Parathyroid adenoma (tissue), 2 donors: ENCODE results near the gene HHLA2.

Experiments used
- H2AFZ ChIP-seq: fragments of 300-600 bp; sonication (generic); one replicate; pipeline ENCODE4 v1.7.0; 2017; ENCODE audit warnings: antibody characterized with exemption, mild to moderate bottlenecking
- H3K27ac ChIP-seq: fragments of 300-600 bp; sonication (generic); one replicate; pipeline ENCODE4 v1.7.0; 2017
- H3K27me3 ChIP-seq: fragments of 300-600 bp; sonication (generic); one replicate; pipeline ENCODE4 v1.7.0; 2017; ENCODE audit warnings: low read length; ENCODE audit not compliant: control insufficient read depth, insufficient read depth
- H3K36me3 ChIP-seq: fragments of 300-600 bp; sonication (generic); one replicate; pipeline ENCODE4 v1.7.0; 2017; ENCODE audit warnings: low read length; ENCODE audit not compliant: control insufficient read depth, insufficient read depth
- H3K4me1 ChIP-seq: fragments of 300-600 bp; sonication (generic); one replicate; pipeline ENCODE4 v1.7.0; 2017; ENCODE audit warnings: control low read depth
- H3K4me2 ChIP-seq: fragments of 300-600 bp; sonication (generic); one replicate; pipeline ENCODE4 v1.7.0; 2017; ENCODE audit warnings: low read length
- H3K4me3 ChIP-seq: fragments of 300-600 bp; sonication (generic); one replicate; pipeline ENCODE4 v1.7.0; 2017; ENCODE audit warnings: low read depth, low read length
- H3K79me2 ChIP-seq: fragments of 300-600 bp; sonication (generic); one replicate; pipeline ENCODE4 v1.7.0; 2017; ENCODE audit warnings: control low read depth
- H3K9ac ChIP-seq: fragments of 300-600 bp; sonication (generic); one replicate; pipeline ENCODE4 v1.7.0; 2017; ENCODE audit warnings: mild to moderate bottlenecking
- H3K9me3 ChIP-seq: fragments of 300-600 bp; sonication (generic); one replicate; pipeline ENCODE4 v1.7.0; 2017; ENCODE audit warnings: low read length; ENCODE audit not compliant: control insufficient read depth
- TF ChIP-seq, protein P1 (sequence below): fragments of 300-600 bp; sonication (generic); IDR thresholded peaks from one replicate; pipeline ENCODE4 v1.7.0; 2017; ENCODE audit warnings: antibody characterized with exemption, mild to moderate bottlenecking
- donor health status: primary hyperparathyroidism.

HHLA2 gene

DNA sequence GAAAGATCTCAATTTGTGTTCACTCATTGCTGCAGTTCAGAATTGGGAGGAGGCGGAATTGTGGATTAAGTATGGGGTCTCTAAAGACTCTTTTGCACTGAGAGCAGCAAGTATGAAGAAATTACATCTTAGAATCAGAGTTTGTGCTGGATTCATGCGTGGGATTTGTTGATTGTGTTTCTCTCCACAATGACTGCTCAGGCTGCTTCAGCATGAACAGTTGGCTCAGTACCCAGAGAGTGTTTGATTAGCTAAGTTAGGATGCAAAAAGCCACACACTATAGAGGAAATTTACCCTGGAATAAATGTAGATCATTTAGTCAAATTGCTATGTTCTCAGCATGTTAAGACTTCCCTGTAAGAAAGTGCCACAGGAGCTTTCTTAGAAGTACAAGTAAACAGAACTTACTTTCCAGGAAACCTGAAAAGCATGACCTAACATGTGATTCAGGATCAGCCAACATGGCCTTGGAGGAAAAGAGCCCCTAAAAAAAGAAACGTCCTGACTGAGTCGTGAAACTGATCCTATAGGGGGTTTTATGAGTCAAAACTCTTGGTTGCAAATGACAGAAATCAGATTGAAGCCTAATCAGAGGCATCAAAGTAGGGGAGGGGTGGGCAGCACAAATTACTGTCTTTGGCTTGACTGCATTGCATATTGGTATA, 32.6 kb downstream of the HHLA2 start:
- Histone ChIP-seq H3K4me1 (no peaks in the 10 kb centered on the region), H3K4me3 (no peak overlapping the region), H3K27ac (no peak overlapping the region), H3K79me2 (no peaks in the 10 kb centered on the region), H3K36me3 (no peaks in the 10 kb centered on the region), H3K9me3 (no peaks in the 10 kb centered on the region), H2AFZ (no peak overlapping the region), H3K4me2 (no peak overlapping the region), H3K9ac (no peak overlapping the region), H3K27me3 (no peaks in the 10 kb centered on the region)
- TF ChIP-seq, protein P1, sequence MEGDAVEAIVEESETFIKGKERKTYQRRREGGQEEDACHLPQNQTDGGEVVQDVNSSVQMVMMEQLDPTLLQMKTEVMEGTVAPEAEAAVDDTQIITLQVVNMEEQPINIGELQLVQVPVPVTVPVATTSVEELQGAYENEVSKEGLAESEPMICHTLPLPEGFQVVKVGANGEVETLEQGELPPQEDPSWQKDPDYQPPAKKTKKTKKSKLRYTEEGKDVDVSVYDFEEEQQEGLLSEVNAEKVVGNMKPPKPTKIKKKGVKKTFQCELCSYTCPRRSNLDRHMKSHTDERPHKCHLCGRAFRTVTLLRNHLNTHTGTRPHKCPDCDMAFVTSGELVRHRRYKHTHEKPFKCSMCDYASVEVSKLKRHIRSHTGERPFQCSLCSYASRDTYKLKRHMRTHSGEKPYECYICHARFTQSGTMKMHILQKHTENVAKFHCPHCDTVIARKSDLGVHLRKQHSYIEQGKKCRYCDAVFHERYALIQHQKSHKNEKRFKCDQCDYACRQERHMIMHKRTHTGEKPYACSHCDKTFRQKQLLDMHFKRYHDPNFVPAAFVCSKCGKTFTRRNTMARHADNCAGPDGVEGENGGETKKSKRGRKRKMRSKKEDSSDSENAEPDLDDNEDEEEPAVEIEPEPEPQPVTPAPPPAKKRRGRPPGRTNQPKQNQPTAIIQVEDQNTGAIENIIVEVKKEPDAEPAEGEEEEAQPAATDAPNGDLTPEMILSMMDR = no peak

DNA sequence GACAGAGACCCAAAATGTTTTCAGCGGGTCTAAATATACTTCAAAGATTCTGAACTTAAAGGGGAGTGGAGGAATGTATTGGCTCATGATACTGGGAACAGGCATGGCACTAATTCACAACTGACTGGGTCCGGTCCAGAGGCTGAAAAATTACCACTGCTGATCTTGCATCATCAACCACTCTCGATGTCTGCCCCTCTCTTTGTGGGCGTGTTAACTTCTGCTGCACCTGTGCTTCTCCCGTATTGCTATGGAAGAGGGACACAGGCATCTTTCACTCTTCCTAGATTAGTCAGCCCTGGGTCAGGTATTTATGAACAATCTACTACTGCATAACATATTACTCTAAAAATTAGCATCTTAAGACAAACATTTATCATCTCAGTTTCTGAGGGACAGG, 33.2 kb downstream of the HHLA2 start:
- Histone ChIP-seq H3K79me2 (no peaks in the 10 kb centered on the region), H3K4me2 (no peak overlapping the region), H3K4me3 (no peak overlapping the region), H3K36me3 (no peaks in the 10 kb centered on the region), H3K27me3 (no peaks in the 10 kb centered on the region), H3K4me1 (no peaks in the 10 kb centered on the region), H2AFZ (no peak overlapping the region), H3K9ac (no peak overlapping the region), H3K9me3 (no peaks in the 10 kb centered on the region), H3K27ac (no peak overlapping the region)
- TF ChIP-seq, protein P1 = no peak

DNA sequence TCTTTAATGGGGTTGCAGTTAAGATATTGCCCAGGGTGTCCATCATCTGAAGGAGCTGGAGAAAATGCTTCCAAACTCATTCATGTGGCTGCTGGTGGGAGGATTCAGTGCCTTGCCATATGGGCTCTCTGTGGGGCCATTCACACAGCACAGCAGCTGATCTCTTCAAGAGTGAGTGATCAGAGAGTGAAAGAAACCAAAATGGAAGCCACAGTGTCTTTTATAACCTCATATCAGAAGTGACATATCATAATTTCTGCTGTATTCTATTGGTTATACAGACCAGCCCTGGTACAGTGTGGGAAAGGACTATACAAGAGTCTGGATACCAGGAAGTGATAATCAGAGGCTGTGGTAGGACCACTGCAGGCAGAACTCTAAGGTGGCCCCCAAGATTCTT, 33.6 kb downstream of the HHLA2 start:
- H3K36me3 ChIP-seq = no peaks in the 10 kb centered on the region
- H3K4me1 ChIP-seq = no peaks in the 10 kb centered on the region
- H3K4me2 ChIP-seq = no peak overlapping the region
- no peaks in the 10 kb centered on the region for H3K79me2 ChIP-seq
- H3K9me3 ChIP-seq = no peaks in the 10 kb centered on the region
- no peak overlapping the region for H2AFZ ChIP-seq
- TF ChIP-seq, protein P1 = no peak
- no peaks in the 10 kb centered on the region for H3K27me3 ChIP-seq
- H3K4me3 ChIP-seq = no peak overlapping the region
- no peak overlapping the region for H3K27ac ChIP-seq
- H3K9ac ChIP-seq = no peak overlapping the region

DNA sequence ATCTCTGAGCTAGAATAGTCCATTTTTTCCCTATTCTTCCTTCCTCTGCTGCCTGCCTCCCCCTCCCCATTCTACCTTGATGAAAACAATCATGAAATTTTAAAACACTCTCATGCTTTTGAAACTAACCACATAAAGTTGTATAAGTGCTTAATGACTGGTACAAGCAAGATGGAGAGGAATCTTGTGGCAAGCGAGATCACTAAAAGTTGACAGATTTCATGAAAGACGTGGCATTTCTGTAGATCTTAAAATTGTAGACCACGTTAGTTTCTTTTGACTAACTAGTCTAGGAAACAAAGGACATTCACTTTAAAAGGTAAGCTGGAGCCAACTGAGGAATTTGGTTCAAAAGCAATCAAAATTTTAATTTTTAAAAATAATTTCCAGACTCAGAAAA, 35.4 kb downstream of the HHLA2 start:
- TF ChIP-seq, protein P1 = no peak
- no peak overlapping the region for H2AFZ ChIP-seq
- H3K4me1 ChIP-seq = no peaks in the 10 kb centered on the region
- H3K79me2 ChIP-seq = no peaks in the 10 kb centered on the region
- no peaks in the 10 kb centered on the region for H3K36me3 ChIP-seq
- no peak overlapping the region for H3K9ac ChIP-seq
- no peak overlapping the region for H3K4me3 ChIP-seq
- H3K9me3 ChIP-seq = no peaks in the 10 kb centered on the region
- no peak overlapping the region for H3K27ac ChIP-seq
- no peaks in the 10 kb centered on the region for H3K27me3 ChIP-seq
- H3K4me2 ChIP-seq = no peak overlapping the region

DNA sequence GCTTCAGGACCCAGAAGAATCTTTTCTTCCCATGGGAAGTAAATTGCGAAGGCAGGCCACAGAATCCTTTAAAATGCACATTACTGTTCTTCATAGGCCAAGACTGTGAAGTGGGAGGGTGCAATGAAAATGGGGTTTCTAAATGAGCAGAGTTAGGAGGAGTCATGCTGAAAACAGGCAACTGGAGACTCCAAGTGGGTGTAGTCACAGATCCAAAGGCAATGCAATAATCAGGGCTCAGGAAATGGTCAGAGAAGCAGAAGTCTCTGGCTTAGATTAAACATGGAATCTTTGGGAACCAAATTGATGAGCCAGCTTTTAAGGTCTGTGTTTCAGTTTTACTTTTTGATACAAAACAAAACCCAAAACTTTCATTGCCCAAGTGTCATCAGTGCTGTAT, 37.6 kb downstream of the HHLA2 start:
- Histone ChIP-seq H3K4me3 (no peak overlapping the region), H3K4me2 (no peak overlapping the region), H3K9me3 (no peaks in the 10 kb centered on the region), H3K36me3 (no peaks in the 10 kb centered on the region), H2AFZ (no peak overlapping the region), H3K27ac (no peak overlapping the region), H3K9ac (no peak overlapping the region), H3K27me3 (no peaks in the 10 kb centered on the region), H3K79me2 (no peaks in the 10 kb centered on the region), H3K4me1 (no peaks in the 10 kb centered on the region)
- TF ChIP-seq, protein P1 = no peak
